ENCODE measurements around the gene LRRC18.

LRRC18 gene

GRCh38 chr10:48880016-48880705, 59.5 kb downstream of the LRRC18 start:
- no peak for DNase-seq (ENCODE audit: low read depth)

GRCh38 chr10:48879451-48879850, 60.2 kb downstream of the LRRC18 start:
- DNase-seq (ENCODE audit: low read depth): no peak

- DNase-seq (ENCODE audit: low read depth): no peak
These were observed 61.5 kb downstream of the LRRC18 start for GRCh38 chr10:48878091-48878490.

- DNase-seq (ENCODE audit: low read depth): no peak
These were observed 67.4 kb downstream of the LRRC18 start for GRCh38 chr10:48872234-48872633.
